ENCODE measurements around the gene DNMBP.

- TF ChIP-seq ZFP36 (IDR thresholded peaks at IDR 0.05; ENCODE audit: borderline replicate concordance, partially characterized antibody) (no peak), POLR2A (IDR thresholded peaks at IDR 0.05; ENCODE audit: low read length) (no peak), SREBF2 (IDR thresholded peaks at IDR 0.05) (no peak), CTCF (IDR thresholded peaks at IDR 0.05) (peak; percentile 36; the same call in 2 of the 3 replicates), KDM5A (IDR thresholded peaks at IDR 0.05) (no peak), BHLHE40 (IDR thresholded peaks at IDR 0.05; ENCODE audit: low read depth, low read length) (no peak), HMGXB4 (CRISPR knock-in tag; IDR thresholded peaks at IDR 0.05; ENCODE audit: borderline replicate concordance) (no peak), CEBPB (IDR thresholded peaks at IDR 0.05) (no peak), MAX (IDR thresholded peaks at IDR 0.05) (no peak), USF2 (IDR thresholded peaks at IDR 0.05) (no peak), EHMT2 (IDR thresholded peaks at IDR 0.05; ENCODE audit: low read depth) (no peak), SMC3 (IDR thresholded peaks at IDR 0.05) (peak; percentile 36)
Measured at GRCh38 chr10:99964791-99965190, 45.0 kb downstream of the DNMBP start.
